Brain pericyte (primary cell): ENCODE measurements around the gene C10orf62.

Source experiments
- DNase-seq: peaks from one replicate; pipeline ENCODE4 v3.0.0-alpha.2; 2012; ENCODE audit warnings: low read depth, low spot score

Gene C10orf62

DNA sequence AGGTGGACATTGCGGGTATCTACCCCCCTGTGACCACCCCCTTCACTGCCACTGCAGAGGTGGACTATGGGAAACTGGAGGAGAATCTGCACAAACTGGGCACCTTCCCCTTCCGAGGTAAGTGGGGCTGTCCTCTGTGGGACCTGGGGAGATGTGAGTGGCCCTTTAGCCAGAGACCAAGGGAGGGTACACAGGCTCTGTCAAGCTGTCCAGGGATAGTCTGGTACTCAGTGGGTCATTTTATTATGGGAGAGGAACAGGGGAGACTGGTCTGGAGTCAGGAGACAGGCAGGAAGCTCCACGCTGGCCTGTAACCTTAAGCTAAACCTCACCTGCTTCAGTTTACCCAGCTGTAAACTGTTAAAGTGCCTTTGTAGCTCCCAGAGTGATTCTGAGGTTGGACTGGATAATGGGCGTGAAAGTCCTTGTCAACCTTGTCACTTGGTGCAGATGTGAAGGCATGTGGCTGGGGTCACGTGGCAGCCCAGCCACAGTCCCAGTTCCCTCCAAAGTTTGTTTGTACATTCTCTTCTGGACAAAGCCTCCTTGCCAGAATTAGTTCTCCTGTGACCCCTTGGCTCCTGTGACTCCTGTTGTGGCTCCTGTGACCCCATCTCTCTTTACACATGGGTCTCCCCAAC lies 4.6 kb upstream of the C10orf62 start:
- no peak for DNase-seq

DNA sequence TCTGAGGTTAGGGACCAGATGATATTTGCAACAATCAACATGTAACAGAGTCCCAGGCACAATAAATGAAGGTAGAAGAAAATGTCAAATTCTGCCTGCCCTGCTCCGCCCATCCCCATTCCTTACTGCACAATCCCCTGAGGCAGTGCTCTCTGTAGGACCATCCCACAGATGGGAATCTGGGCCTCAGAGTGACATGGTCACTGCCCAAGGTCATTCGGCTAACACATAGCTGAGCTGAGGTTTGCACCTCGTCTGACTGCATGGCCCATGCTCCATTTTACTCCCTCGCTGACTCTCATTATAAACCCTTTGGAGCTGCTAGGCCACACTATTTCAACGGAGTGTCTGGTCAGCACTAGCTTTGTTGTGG lies 4.1 kb upstream of the C10orf62 start:
- no peak for DNase-seq

DNA sequence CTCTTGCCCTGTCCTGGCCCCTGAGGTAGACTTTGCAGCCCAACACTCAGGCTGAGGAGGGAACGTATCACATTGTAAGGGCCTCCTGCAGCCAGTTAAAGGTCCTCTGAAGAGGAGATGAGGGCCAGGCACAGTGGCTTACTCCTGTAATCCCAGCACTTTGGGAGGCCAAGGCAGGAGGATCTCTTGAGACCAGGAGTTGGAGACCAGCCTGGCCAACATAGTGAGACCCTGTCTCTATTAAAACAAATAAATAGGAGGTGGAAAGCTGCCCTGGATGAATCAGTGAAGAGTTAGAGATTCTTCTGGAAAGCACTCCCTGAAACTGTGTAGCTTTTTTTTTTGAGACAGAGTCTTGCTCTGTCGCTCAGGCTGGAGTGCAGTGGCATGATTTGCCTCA lies 2.3 kb upstream of the C10orf62 start:
- DNase-seq: no peak

DNA sequence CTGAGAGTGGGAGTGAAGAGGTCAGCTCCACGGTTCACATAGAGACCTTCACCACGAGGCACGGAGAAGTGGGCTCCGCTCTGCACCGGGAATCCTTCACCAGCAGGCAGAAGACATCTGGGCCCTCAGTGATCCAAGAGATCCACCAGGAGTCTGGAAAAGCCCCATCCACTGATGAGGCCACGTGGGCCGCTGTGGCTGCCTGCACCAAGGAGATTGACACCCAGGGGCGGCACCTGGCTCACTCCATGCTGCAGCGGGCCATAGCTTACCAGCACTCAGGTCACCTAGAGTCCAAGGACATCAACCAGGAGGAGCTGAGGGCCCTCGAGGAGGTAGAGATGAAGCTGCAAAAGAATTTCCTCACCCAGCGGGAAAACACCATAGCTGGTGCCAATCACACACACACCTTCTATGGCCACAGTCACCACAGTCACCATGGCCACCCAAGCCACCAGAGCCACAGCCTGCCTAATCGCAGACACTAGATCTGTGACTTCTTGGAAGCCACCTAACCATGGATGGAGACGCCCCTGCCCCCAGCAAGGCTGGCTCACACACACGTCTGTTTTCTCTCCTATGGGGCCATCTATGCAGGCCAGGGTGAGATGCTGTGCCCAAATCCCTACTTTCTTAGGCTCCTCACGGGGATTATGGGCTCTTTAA lies 694 bp downstream of the C10orf62 start:
- no peak for DNase-seq

DNA sequence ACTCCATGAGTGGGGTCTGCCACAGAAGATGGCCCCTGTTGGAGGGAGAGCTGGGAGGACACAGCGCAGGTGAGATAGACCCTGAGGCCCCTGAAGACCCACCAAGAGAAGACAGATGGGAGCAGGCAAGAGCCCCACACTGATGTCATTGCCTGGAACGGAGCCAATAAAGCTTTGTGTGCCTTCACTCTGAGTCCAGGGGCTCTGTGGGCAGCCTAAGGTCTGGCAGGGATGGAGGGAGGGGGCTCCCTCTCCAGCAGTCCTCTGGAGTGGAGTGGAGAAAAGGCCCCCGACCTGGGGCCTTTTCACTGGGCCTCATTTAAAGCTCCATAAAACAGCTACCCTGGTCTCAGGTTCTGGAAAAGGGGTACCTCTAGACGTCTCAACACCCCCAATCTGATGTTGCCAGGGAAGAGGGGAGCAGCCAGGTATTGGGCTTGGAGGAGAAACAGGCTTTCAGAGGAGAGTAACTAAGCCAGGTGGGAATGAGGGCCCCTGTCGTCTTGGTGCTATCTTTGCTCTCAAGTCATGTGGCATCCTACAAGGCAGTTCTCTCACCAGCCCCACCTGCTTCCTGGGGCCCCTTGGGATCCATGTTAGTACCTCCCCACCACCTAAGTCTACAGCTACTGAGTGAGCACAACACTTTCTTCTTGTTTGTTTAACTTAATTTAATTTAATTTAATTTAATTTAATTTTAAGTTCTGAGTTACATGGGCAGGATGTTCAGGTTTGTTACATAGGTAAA lies 1.4 kb downstream of the C10orf62 start:
- no peak for DNase-seq

DNA sequence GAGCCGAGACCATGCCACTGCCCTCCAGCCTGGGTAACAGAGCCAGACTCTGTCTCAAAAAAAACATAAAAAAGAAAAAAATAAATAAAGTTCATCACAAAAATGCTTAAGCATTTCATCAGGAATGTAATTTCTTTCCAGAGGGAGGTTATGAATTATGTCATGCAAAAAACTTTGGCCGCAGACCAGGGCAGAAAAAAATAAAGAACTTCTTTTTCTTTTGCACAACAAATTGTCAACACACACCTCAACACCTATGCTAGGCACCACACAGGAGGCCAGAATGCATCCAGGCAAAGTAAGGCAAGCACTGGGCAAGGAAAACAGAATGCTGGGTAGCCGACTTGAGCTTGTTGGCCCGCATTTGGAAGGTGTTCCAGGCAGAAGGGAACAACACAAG lies 3.9 kb downstream of the C10orf62 start:
- no peak for DNase-seq

DNA sequence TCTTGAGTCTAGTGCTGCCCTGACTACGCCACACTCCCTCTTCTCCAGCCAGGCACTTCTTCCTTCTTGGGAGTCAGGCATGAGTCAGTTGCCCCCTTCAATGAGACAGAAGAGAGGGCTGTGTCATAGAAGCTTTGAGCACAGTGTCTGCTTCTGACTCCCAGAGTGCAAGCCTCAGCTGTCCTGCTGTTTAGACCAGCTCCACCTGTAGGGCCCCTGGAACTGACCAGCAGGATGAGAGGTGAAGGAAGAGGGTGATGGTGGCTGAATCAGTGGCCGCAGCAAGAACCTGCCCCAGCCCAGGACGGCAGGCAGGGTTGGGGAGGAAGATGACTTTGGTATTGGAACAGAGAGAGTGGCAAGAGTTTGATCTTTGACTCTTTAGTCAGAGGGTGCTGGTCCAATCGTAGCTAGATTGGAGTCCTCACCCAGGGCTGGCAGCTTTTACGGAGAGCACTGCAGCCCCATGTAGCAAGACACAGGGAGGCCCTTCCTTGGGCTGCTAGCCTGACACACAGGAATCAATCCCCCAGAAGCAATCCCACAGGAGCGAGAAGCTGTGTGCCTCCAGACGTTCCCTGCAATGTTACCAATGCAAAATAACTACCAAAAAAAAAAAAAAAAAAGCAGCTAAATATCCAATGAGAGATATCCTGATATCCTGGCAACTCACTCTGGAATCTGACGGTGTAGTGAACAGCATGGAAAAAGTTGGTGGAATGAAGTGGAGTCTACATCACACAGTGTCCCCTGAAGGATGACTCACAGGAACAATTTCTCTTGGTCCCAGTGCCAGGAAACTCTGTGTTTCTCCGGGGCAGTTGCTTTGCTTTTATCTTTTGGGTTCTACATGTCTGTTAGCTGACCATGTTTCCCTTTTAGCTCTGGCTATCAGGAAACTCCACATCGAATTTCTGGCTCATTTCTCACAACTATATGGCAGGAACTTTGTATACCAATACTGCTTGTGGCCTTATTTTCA lies 6.9 kb downstream of the C10orf62 start:
- no peak for DNase-seq

DNA sequence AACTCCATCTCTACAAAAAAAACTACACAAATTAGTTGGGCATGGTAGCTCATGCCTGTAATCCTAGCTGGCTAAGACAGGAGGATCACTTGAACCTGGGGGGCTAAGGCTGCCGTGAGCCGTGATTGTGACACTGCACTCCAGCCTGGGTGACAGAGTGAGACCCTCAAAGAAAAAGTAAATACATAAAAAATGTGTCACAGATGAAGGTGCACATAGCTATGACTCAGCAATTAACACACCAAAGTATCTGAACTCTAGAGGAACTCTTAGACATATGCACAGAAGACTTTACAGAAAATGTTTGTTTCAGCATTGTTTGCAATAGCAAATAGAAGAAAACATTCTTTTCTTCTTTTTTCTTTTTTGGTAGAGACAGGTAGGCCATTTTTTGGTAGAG lies 8.3 kb downstream of the C10orf62 start:
- no peak for DNase-seq

DNA sequence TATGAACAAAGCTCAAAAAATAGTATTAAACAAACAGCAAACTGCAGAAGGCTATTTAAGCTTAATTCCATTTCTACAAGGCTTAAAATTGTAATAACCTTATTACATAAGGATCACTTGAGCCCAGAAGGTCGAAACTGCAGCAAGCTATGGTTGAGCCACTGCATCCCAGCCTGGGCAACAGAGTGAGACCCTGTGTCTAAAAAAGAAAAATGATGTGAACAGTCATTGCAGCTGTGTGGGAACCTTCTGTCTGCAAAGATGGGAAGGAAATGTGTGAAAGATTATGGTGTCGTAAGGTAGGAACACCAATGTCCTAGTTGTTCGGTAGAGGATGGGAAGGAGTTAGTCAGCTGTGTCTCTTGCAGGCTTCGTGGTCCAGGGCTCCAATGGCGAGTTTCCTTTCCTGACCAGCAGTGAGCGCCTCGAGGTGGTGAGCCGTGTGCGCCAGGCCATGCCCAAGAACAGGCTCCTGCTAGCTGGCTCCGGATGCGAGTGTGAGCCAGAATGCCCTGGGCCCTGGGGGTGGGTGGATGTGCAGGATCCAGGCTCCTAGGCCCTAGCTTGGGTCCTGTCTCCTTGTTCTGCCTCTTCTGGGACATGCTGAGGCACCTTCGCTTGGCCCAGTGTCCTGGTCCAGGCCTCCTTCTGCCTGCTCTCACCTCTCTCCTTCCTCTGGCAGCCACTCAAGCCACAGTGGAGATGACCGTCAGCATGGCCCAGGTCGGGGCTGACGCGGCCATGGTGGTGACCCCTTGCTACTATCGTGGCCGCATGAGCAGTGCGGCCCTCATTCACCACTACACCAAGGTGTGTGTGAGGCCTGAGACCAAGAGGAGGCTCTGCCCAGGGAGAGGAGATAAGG lies 9.1 kb downstream of the C10orf62 start:
- no peak for DNase-seq

DNA sequence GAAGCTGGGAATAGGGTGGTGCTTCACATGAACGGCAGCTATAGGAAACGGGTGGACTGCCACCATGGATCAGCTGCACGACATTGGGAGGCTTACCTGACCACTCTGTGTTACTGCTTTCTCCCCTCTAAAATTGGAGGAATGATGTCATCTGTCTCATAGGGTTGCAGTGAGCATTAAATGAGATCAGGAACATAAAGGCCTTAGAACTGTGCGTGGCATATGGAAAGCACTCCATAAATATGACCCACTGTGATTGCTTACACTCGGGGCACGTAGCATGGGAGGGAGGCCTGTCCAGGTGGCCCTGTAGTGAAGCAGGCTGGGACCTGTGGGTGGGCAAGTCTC lies 9.7 kb downstream of the C10orf62 start:
- DNase-seq: no peak

DNA sequence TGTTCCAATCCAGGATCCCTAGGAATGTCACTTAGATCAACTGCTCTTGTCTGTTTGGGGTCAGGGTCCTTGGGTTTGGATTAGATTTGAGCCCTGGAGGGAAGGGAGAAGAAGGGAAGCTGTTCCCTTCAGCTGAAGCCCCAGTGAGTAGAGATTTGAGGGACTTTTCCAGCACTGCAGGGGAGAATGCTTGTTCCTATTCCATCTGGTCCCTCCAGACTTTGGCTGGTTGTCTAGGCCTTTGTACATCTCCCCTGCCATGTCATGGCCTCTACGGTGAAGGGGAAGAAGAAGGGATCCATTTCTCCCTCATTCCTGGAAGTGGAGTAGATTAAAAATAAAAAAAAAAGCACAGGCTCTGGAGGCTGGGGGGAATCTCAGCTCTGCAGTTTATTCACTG lies 11.1 kb downstream of the C10orf62 start:
- DNase-seq: no peak

DNA sequence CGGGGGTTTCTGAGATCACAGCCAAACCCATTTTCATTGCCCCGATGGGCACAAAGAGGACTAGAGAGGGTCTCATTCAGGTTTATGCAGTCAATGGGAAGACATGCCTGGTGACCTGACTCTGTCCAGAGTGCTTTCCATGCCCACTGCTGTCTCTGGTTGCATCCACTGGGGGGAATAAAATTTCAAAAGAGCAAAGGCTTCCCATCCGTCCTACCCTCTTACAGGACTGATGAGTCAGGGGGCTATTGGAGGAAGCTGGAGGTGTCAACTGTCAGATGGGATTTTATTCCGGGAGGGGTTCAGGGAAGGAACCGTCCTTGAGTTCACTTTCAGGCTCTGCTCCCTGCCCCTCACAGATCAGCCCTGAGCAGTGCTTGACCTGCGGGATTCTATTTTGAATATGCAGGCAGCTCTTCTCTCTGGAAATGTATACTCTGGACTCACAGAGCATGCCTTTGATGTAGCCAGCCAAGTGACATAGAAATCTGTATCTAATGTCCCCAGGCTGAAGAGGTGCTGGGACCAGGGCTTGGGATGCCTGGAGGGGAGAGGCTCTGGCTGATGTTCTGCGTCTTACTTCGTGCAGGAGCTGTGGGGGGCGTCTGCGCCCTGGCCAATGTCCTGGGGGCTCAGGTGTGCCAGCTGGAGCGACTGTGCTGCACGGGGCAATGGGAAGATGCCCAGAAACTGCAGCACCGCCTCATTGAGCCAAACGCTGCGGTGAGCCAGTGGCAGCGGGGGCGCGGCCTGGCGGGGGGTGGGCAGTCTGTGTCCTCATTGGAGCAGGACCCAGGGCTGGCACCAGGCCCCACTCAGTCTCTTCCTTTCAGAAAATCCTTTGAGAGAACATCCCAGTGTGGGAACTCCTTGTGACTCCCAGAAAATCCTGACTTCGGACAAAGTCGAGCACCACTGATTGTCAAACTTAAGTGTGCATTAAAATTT lies 12.0 kb downstream of the C10orf62 start:
- DNase-seq: no peak

DNA sequence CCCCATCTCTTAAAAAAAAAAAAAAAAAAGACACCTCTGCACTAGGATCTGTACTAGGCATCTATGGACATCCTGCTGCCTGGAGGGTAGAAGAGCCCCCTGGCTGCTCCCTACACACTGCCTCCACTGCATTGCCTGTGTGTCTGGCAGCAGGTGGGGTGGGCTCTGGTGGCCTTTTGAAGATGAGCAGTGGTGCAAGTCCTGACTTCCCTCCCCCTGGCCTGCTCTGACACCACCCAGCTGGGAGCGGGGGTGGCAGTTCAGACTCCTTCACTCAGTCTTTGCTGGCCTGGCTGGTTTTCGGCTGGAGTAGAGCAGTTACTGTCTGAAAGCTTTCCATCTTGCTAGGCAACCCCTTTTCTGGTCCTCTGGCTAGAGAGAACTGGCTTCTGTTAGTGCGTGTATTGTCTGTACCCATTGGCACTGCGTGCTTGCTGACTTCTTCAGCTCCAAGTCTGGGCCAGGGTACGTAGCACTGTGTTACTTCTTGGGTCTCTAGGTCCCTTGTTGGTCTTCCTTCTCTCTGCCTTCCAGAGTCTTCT lies 17.6 kb downstream of the C10orf62 start:
- no peak for DNase-seq

DNA sequence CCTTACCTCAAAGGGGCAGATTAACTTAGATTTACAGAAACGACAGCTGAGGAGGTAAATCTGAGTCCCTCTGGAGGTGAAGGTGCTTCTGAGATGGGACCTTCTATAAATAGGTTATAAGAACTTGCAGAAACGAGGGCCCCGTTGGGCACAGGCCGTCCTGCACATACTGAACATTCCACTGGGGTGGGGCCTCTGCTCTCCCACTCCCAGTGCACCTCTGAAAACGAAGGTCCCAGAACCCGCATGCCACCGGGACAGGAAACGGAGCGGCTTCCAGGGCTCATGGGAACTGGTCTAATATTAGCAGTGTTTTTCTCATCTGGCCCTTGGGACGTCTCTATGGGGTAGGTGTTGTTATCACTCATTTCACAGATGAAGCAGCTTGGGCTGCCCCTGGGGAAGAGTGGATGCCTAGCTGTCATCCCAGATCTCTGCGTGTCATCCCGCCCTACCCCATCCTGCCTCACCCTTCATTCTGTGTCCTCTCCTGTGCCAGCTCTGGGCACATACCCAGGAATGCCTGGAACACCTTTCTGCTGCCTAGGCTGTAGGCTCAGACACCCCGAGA lies 19.6 kb downstream of the C10orf62 start:
- DNase-seq: no peak

DNA sequence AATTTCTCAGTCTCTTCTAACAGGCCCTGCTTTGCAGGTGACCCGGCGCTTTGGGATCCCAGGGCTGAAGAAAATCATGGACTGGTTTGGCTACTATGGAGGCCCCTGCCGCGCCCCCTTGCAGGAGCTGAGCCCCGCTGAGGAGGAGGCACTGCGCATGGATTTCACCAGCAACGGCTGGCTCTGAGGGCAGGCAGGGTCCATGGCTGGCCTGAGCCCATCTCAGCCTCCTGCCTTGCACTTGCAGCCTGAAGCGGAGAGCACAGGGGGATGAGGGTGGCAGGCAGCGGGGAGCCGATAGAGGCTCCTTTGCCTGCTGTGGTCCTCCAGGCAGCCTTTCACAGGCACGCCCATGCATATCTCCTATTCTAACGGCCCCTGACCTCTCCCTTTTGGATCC lies 22.0 kb downstream of the C10orf62 start:
- DNase-seq: no peak

DNA sequence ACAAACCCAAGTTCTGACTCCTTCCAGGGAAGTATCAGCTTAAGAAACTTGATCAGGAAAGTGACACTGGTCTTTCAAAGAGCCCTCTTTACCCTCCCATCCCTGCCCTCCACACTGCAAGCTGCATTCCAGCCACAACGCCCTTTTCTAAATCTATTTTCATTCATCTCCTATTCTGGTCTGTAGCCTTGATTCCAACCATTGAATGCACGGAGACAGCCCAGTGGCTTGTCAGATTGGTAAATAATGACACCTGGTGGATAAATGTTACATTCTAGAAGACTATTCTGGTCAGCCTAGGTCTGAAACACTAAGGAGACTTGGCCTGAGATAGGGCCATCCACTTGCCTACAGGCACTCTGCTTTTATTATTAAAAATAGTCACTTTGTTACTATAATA lies 22.9 kb downstream of the C10orf62 start:
- DNase-seq: no peak

DNA sequence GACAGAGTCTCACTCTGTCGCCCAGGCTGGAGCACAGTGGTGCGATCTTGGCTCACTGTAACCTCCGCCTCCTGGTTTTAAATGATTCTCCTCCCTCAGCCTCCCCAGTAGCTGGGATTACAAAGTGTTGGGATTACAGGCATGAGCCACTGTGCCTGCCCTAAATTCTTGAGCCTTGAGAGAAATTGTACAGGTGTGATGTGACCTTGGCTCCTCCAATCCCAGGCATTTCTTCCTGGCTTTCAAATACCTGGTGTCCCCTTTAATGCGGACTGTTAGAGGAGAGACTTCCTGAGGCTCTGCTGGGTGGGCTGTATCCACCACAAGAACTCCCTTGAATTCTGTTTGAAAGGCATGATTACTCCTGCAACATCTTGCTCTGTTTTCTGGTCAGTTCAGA lies 28.8 kb downstream of the C10orf62 start:
- DNase-seq: no peak

DNA sequence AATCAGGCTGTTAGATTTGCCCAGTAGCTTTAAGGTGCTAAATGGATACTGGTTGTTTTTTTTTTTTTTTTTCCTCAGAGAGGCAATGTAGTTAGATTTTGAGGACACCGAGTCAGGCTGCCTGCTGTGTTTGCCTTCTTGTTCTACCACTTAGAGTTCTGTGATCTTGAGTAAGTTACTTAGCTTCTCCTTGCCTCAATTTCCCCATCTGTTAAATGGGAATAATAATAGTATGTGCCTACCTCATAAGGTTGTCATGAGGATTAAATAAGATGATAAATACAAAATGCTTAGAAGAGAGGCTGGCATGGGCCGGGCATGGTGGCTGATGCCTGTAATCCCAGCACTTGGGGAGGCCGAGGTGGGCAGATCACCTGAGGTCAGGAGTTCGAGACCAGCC lies 29.2 kb downstream of the C10orf62 start:
- no peak for DNase-seq

DNA sequence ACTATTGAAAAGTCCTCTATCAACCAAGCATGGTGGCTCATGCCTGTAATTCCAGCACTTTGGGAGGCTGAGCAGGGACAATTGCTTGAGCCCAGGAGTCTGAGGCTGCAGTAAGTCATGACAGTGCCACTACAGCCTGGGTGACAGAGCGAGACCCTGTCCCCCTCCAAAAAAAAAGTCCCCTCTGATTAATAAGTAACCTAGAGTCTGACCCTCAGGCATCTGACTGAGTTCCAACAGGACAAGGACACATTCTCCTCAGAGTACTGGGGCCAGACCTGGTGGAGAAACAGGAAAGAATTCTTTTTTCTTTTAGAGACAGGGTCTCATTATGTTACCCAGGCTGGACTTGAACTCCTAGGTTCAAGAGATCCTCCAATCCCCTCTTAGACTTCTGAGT lies 33.8 kb downstream of the C10orf62 start:
- DNase-seq: no peak
